K562 treated with DMSO at 1 percent for 24 hours (cell line): ENCODE measurements around the gene FABP3. TPM values are rescaled to one million over a fixed set of nuclear protein-coding genes. Genes with fewer than 3 reads are reported as not detected.

ENCODE experiments used
- total RNA-seq: library from RNA; unstranded; fragments of 300-600 nt; gene quantifications from 2 replicates; pipeline ENCODE4 v1.2.3, GENCODE V29; 2022; ENCODE audit warnings: low read depth; ENCODE audit not compliant: insufficient read depth

FABP3 gene
- total RNA-seq = not detected in 2 replicates

DNA sequence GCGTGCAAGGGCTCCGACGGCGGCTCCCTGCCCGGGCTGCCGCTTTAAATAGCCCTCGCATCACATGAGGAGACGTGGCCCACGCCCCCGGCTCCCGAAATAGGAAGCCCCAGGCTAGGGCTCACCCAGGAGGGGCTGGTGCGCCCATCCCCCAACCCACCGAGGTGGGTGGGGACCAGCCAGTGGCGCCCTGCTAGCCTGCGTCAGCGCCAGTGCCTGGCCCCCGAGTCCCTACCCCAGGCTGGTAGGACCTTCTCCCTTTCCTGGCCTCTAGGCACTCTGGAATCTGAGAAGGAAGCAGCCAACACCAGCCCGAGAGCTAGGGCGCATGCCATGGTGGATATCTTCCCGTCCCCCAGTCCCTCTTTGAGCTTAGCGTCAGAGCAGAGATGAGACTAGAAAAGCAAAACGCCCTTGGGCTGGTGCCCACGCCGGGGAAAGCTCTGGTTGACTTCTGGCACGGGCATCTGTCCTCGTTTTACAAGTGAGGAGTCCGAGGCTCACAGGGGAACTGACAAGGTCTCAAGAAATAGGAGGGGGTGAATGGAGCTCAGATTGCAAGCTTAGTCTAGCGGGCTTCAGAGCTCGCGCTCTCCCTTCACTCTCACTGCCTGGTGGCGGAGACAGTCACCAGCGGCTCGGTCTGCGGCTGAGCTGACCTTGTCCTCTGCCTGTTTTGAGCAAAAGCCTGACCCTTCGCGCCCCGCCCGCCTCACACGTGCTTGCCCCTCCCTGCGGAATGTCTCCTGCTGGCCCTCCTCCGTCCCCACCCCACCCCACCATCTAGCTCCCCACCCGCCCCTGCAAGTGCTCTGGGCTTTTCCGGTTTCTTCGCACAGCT, at the start of gene FABP3:
FABP3 (minus strand) TSS at position 21 of the 841 bp plus-strand sequence. CDS start 62 bp downstream, outside the sequence.

DNA sequence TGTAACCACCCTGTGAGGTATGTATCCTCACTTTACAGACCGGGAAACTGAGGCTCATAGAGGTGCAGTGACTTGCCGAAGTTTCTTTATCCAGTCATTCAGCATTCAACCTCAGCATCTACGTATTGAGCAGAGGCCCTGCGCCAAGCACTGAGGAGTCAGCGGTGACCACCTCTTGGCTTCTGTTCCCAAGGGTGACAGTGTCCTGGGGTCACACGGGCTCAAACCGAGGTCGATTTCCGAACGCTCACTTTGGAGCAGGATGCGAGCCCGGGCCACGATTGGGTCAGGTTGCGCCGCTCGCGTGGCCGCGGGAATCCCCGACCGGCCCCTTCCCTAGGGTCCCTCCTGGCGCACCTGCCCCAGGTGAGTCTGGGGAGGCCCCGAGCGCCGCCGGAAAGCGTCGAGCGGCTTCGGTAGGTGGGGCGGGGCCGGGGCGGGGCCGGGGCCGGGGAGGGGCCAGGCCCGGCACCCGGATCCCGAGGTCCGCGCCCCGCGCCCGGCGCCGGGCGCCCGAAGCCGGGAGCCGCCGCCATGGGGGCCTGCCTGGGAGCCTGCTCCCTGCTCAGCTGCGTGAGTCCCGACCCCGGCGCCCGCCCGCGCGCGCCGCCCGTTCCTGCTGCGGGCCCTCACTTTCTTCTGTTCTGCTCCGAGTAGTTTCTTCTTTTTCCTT, 40.0 kb upstream of the FABP3 start, which contains the start of gene SERINC2:
SERINC2 (plus strand) TSS at position 482 of the 673 bp plus-strand sequence; CDS start at position 535, 53 bp downstream.

Other genes with a start within 250 kb of the FABP3 start
- gene NKAIN1, start 133.2 kb downstream of the FABP3 start, total RNA-seq = not detected in 2 replicates
- 73.8 and 79.9 TPM in 2 replicates for gene SNRNP40, start 76.3 kb downstream of the FABP3 start, total RNA-seq
- gene ZCCHC17, start 76.0 kb downstream of the FABP3 start, total RNA-seq = 53.3 and 57.3 TPM in 2 replicates
- 9.0 and 11.4 TPM in 2 replicates for gene SERINC2, start 40.1 kb upstream of the FABP3 start, total RNA-seq
- gene TINAGL1, start 203.4 kb upstream of the FABP3 start, total RNA-seq = 1.8 and 2.0 TPM in 2 replicates
- not detected in 2 replicates for gene HCRTR1, start 244.6 kb upstream of the FABP3 start, total RNA-seq